ENCODE results near the gene HOXB9. TPM values are rescaled to one million over a fixed set of nuclear protein-coding genes. Genes with fewer than 3 reads are reported as not detected.
A peak's percentile ranks its signal among the peaks of the same experiment; 100 is the strongest.

HOXB9 gene
- total RNA-seq, result not detected

GRCh38 chr17:48626245-48627117 is at the start of gene HOXB9:
Gene HOXB9 (minus strand): TSS chr17:48626358. CDS start chr17:48626269, 89 bp downstream.
- H3K27ac ChIP-seq, result no peak within 1 kb of the TSS

DNA sequence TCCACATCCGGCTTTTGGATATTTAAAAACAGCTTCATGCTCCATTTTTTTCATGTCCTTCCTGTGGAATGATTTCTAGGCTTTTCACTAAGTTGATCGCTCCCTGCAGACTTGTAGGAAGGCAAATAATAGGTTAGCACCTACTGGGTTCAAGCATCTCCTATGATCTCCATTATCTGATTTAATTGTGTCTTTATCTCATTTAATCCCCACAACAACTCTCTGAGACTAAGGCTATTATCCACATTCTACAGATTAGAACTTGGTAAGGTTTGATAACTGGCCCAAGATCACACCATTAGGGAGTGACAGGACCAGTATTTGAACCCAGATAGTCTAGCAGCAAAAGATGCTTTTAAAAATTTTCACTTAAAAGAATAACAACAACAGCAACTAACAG is 46.2 kb upstream of the HOXB9 start:
- H3K4me1 ChIP-seq, result peaks cover 0 to 3% of the 10 kb centered on the region in 2 donors
- DNase-seq (ENCODE audit: low spot score in 2 of 2), result no peak
- H3K27me3 ChIP-seq, result no peaks in the 10 kb centered on the region
- intact Hi-C loops (cut with DNase I), result loop anchor here (5.0 kb wide), 1 partner anchor 210 kb away; no protein-coding TSS in a partner anchor
- H3K27ac ChIP-seq, result no peak overlapping the region
- H3K4me3 ChIP-seq, result no peak overlapping the region
- TF ChIP-seq, protein P1, sequence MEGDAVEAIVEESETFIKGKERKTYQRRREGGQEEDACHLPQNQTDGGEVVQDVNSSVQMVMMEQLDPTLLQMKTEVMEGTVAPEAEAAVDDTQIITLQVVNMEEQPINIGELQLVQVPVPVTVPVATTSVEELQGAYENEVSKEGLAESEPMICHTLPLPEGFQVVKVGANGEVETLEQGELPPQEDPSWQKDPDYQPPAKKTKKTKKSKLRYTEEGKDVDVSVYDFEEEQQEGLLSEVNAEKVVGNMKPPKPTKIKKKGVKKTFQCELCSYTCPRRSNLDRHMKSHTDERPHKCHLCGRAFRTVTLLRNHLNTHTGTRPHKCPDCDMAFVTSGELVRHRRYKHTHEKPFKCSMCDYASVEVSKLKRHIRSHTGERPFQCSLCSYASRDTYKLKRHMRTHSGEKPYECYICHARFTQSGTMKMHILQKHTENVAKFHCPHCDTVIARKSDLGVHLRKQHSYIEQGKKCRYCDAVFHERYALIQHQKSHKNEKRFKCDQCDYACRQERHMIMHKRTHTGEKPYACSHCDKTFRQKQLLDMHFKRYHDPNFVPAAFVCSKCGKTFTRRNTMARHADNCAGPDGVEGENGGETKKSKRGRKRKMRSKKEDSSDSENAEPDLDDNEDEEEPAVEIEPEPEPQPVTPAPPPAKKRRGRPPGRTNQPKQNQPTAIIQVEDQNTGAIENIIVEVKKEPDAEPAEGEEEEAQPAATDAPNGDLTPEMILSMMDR (IDR thresholded peaks at IDR 0.05), result no peak
- H3K9me3 ChIP-seq, result no peaks in the 10 kb centered on the region
- H3K36me3 ChIP-seq, result no peaks in the 10 kb centered on the region

More at GRCh38 chr17:48626245-48627117, at the start of gene HOXB9:
- intact Hi-C loops (cut with DNase I), result no loop called here
- Histone ChIP-seq H3K4me1 (peaks cover 15 to 21% of the 10 kb centered on the region in 2 donors), H3K36me3 (no peaks in the 10 kb centered on the region), H3K4me3 (peak within 1 kb of the TSS; percentile 35 to 60), H3K27me3 (peaks cover 29% of the 10 kb centered on the region), H3K9me3 (no peaks in the 10 kb centered on the region)
- TF ChIP-seq, protein P1 (IDR thresholded peaks at IDR 0.05), result no peak
- no peak for DNase-seq (ENCODE audit: low spot score in 2 of 2)

DNA sequence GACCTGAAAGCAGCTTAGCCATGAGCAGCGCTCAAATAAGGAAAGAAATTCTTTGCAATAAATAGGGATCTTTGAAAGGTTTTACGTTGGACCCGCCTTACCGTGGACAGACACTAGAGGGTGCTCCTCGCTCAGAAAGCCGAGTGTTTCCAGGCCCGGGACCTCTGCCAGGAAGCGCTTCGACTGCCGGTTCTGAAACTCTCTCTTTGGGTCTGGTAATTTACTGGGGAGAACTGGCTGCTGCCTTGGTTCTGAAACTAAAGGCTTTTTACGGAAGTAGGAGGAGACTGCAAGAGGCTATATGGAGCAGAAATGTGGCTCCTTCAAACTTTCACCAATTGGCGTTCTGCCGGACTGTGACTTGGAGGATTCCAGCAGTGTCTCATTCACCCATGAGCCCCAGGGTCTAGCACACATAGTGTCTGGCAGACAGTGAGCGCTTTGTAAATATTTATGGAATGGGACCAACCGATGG is 45.6 kb upstream of the HOXB9 start:
- no peaks in the 10 kb centered on the region for H3K36me3 ChIP-seq
- intact Hi-C loops (cut with DNase I), result loop anchor here (2.0 to 5.0 kb wide), 2 partner anchors 119 to 211 kb away; no protein-coding TSS in a partner anchor
- peaks cover 0 to 3% of the 10 kb centered on the region in 2 donors for H3K4me1 ChIP-seq
- H3K9me3 ChIP-seq, result no peaks in the 10 kb centered on the region
- H3K27ac ChIP-seq, result no peak overlapping the region
- TF ChIP-seq, protein P1 (IDR thresholded peaks at IDR 0.05), result peak; percentile 70 to 91 (median 87)
- peak in 1 of 2 donors; percentile 87 for DNase-seq (ENCODE audit: low spot score in 2 of 2)
- H3K4me3 ChIP-seq, result peak overlapping the region in 1 of 2 donors; percentile 42
- H3K27me3 ChIP-seq, result no peaks in the 10 kb centered on the region

GRCh38 chr17:48663134-48663924 is 37.2 kb upstream of the HOXB9 start:
- Histone ChIP-seq H3K27ac (no peak overlapping the region), H3K27me3 (peaks cover 3% of the 10 kb centered on the region), H3K4me3 (no peak overlapping the region), H3K9me3 (no peaks in the 10 kb centered on the region), H3K36me3 (no peaks in the 10 kb centered on the region), H3K4me1 (no peaks in the 10 kb centered on the region)
- DNase-seq (ENCODE audit: low spot score in 2 of 2), result no peak
- TF ChIP-seq, protein P1 (IDR thresholded peaks at IDR 0.05), result no peak
- intact Hi-C loops (cut with DNase I), result no loop called here

- TF ChIP-seq, protein P1 (IDR thresholded peaks at IDR 0.05), result no peak
- intact Hi-C loops (cut with DNase I), result no loop called here
- Histone ChIP-seq H3K4me1 (no peaks in the 10 kb centered on the region), H3K4me3 (no peak overlapping the region), H3K9me3 (no peaks in the 10 kb centered on the region), H3K27ac (no peak overlapping the region), H3K36me3 (no peaks in the 10 kb centered on the region), H3K27me3 (peaks cover under 1% of the 10 kb centered on the region)
- DNase-seq (ENCODE audit: low spot score in 2 of 2), result no peak
These were observed 29.8 kb upstream of the HOXB9 start for GRCh38 chr17:48655913-48656312.

Measured in ascending aorta (tissue), 2 donors.